Stimulated activated CD4-positive, alpha-beta T cell treated with anti-CD3 and anti-CD28 coated beads, Interleukin-4, amount 100 ng/mL, for 48 hours (primary cell): Measurements from ENCODE around the gene DNAI2.

Source experiments
- DNase-seq, 2 donors: peaks; one replicate each; pipeline ENCODE4 v3.0.0-alpha.2; 2020; ENCODE audit warnings: low read depth in 2 of 2

DNAI2 gene, protein sequence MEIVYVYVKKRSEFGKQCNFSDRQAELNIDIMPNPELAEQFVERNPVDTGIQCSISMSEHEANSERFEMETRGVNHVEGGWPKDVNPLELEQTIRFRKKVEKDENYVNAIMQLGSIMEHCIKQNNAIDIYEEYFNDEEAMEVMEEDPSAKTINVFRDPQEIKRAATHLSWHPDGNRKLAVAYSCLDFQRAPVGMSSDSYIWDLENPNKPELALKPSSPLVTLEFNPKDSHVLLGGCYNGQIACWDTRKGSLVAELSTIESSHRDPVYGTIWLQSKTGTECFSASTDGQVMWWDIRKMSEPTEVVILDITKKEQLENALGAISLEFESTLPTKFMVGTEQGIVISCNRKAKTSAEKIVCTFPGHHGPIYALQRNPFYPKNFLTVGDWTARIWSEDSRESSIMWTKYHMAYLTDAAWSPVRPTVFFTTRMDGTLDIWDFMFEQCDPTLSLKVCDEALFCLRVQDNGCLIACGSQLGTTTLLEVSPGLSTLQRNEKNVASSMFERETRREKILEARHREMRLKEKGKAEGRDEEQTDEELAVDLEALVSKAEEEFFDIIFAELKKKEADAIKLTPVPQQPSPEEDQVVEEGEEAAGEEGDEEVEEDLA

DNA sequence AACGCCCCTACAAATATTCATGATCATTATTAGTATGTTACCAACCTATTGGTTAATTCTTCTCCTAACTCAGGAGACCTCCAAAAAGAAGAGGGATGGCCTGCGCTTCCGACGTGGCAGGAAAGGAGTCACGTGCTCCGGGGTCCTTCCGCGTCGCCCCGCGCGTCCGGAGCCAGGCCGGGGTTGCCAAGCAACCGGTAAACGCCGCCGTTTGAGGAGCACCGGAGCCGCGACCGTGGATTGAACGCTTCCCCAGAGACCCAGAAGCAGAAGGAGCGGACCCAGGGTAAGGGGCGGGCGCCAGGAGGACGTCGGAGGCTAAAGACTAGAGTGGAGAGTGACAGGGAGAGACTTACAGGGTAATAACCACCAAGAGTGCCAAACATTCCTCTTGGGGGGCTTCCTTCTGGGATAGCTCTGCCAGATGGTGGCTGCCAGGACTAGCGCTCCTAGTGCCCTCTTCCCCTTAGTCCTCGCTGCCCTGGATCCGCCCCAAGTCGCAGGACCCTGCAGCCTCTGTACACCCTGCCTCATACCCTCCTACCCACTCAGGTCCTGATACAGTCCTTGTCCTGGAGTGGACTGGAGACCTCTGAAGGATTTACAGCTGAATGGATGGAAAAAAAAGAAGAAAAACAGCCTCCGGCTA is at the start of gene DNAI2:
DNAI2 (plus strand) TSS at position 175 of the 649 bp plus-strand sequence. CDS start 7,584 bp downstream, outside the sequence.
- no peak for DNase-seq

DNA sequence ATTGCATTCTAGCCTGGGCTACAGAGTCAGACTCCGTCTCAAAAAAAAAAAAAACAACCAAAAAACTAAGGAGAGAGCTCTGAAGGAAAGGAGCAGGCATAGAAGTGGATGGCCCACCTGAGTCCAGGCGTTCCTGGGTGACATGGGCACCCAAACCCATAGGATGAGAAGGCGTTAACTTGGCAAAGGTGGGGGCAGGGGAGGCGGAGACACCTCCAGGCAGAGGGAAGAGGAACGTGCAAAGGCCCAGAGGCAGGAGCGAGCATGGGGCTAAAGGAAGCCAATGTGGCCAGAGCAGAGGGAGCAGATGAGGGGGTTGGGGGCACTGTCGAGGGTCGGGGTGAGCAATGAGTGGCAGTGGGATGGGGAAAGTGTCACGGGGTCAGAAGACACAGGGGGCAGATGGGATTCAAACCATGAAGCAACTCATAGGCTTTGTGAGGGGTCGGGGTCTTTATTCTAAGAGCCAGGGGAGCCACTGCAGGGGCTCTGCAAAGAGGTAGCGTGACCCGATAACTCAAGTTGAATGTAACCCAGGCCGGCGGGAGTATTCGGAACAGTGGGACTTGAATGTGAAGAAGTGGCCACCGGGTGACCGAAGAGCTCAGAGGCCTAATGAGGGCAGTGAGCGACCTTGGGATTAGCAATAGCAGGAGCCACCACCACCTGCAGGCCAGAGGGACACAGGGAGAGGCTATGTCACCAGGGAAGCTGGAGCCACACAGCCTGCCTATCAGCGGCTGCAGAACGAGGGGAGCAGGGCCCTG is 48.9 kb upstream of the DNAI2 start:
- no peak for DNase-seq

DNA sequence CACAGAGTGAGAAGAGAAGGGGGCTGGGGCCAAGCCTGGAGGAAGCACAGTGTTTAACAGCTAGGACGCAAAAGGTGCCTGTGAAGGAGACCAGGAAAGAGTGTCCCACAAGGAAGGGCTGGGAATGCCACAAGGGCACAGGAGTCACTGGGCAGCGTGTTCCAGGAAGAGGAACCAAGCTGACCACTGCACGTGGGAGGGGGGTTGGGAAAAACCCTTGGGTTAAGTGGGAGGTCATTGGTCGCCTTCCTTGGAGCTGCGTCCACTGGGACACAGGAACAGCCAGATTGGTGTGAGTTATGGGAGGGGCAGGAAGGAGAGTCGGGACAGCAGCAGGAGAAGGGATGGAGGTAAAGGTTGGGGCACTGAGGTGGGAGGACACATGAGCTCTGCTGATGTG is 47.8 kb upstream of the DNAI2 start:
- no peak for DNase-seq

DNA sequence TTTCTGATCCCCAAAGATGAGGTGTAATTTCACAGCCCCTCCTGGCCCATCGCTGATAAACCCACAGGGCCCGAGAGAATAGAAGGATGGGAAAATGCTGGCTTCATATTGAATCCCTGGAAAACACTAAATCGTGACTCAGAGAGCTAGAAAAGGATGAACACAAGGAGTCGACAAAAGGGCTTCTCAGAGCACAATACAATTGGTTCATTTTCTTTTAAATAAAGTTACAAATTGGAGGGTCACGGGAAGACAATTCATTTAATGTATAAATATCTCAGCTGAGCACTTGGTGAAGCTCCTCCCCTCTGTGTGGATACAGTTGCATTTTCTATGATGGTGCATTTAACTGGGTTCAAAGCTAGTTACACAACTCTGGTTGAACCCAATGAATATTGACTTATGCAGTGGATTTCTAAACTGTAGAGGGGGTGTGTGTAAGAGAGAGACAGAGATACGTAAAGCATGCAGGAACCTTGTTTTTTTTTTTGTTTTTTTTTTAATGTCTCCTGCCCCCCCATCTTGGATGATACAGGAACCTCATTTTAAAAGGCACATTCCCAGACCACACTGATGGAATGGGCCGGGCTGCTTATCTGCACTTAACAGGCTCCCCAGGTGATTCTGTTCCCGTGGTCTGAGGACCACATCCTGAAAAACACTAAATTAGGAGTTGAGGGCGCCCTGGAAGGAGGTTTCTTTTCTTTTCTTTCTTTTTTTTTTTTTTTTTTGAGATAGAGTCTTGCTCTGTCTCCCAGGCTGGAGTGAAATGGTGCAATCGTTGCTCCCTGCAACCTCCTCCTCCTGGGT is 46.6 kb upstream of the DNAI2 start:
- DNase-seq, result no peak

DNA sequence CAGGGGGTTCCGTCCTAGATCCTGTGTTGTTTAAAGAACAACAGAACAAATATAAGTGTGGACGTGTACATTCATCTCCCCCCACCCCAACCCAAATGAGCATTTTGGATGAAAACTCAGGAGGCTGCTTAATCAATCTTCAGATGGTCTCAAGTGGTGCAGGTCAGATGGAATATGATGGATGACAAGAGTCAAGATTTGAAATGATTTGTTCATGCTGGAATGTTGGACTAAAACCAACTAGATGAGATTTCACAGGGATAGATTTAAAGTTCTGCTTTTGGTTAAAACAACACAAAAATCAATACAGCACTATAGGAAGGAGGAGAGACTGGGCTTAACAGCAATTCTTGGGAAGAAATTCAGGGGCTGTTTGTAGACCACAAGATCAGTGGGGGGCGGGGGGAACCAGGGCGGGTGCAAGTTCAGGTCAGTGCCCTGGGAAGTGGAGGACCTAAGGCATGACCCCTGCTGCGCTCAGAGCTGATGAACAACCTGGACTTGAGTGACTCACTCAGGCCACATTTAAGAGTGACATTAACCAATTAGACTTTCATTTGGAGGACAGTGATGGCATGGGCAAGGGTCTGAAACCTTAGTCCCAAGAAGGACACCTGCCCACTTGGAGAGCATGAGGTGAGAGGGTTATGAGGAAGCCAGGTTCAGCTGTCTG is 45.6 kb upstream of the DNAI2 start:
- DNase-seq, result no peak

DNA sequence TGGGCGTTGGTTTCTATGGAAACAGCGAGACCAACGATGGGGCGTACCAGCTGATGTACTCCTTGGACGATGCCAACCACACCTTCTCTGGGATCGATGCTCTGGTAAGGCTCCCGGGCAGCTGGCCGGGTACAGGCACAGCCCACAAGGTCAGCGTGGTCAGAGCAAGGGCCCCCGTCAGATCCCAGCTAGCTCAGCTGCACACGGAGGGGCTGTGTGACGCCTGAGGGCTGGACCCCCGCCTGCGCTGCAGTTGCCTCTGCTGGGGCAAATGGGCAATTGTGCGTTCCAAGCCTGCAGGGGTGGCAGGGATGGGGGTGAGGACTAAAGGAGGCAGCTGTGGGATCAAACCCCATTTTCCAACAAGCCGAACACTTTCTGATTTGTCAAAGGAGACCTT is 43.1 kb upstream of the DNAI2 start:
- DNase-seq, result no peak

DNA sequence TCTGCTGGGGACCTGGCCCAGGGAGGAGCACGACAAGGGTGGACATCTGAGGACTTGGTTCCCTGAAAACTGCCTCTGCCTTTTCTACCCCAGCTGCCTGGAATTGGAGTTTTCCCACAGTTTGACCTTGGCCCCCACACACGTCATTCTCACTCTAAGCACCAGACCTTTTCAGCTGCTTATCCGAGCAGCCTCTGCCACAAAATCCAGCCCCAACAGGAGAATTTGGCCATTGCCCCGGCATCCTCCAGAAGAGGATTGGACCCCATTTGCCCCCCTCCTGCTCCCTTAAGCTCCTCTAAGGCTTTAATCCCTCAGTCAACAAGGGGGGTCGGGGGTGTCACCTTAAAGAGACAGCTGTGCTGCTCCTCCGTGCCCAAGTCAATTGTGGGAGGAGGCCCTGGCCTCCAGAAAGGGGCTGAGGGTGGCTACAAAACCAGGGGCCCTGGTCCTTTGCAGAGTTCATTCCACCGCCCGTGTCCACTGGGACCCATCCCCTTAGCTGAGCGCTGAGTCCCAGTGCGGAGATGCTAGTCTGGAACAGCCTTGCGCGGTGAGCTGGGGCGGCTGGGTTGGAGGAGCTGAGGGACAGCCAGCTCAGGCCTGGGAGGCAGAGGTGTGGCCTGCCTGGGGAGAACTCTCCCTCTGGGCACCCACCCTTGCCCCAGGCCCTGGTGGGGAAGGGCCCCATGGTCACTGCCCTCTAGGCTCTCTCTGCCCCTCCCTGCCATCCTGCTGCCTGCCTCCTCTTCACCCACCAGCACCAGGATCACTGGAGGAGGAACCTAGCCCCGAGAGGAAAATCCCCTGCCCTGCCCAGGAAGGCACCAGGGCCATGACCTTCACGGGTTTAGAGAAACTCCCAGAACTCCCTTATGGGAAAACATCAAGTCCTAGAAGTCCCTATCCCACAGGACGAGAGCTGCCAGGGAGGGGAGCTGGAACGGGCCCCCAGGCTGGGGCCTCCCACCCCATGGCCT is 41.8 kb upstream of the DNAI2 start:
- no peak for DNase-seq

DNA sequence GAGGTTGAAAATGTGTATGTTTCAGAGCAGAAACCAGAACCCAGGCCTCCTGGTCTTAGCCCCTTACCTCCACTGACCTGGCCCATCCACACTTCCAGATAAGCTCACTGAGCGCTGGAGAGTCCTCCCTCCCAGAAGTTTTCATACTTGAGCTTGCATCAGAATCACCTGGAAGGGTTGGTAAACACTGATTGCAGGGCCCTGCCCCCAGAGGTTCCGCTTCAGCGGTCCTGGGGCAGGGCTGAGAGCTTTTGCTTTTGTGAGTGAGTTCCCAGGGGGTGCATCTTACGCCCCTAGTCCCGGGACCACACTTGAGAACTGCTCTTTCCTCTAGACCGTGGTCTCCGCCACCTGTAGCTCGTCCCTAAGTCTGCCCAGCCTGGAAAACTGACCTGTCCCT is 40.1 kb upstream of the DNAI2 start:
- no peak for DNase-seq

DNA sequence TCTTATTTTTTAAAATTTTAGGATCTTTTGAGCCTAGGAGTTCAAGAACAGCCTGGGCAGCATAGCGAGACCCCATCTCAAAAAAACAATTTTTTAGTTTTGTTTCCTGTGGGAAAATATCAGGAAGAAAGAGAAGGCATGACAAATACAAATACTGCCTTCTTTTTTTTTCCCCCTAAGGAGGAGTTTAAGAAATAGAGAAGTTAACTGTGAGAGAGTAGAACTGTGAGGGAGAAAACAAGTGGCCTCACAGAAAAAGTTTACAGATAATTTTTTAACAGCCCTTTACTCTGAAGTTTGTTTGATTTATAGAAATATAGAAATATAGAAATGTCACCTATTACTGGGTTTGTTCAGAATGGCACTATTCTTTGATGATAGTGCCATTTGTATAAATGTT is 39.5 kb upstream of the DNAI2 start:
- no peak for DNase-seq

DNA sequence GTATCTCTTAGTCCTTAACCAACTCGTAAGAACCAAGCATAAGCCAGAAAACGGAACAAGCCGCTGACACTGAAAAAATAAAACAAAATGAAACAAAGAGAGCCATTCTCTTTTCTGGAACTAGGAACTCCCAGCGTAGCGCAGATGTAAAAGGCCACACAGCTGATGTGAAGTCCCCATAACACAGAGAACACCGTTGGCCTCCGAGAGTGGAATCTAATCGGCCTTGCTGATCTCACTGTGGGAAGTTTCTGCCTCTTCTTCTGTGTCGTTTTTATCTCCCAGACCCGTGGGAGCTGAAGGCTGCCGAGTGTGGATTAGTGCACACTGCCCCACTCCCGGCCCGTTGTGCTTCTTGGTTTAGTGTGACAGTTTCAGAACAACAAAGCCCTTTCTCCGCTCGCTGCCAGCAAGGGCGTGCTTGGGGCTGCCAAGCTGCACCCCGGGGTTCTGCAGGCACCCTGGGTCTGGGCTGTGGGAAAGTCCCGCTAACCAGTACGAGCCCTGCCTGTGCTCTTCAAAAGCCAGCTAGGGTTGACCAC is 38.9 kb upstream of the DNAI2 start:
- DNase-seq, result no peak

DNA sequence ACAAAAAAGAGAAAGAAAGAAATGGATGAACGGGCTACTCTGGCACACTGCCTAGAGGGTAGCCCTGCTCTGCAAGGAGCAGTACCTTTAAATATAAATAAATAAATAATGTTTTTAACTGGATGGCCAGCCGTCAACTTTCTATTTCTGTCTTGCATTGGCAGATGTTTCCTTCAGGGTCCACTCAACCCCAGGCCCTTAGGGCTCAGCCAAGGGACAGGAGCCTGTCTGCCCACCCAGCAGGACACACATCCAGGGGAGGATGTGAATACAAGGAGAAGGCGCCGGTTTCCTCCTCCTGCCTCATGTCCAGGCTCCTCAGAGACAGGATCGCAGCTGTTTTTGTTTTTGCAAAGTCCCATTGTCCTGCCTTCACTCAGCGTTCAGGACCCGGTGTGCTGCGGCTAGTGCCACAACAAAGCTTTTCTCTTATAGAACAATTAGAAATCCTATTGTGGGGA is 38.1 kb upstream of the DNAI2 start:
- no peak for DNase-seq

DNA sequence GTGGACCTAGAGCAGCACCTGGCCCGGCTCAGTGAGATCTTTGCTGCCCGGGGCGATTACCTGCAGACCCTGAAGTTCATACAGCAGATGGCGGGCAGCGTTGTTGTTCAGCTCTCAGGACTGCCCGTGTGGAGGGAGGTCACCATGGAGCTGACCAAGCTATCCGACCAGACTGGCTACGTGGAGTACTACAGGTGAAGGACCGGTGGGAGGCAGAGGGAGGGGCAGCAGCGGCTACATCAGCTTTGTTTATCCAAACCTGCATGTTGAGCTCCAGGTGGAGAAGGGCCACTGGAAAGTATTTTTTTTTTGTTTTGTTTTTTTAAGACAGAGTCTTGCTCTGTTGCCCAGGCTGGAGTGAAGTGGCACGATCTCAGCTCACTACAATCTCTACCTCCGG is 36.7 kb upstream of the DNAI2 start:
- no peak for DNase-seq

DNA sequence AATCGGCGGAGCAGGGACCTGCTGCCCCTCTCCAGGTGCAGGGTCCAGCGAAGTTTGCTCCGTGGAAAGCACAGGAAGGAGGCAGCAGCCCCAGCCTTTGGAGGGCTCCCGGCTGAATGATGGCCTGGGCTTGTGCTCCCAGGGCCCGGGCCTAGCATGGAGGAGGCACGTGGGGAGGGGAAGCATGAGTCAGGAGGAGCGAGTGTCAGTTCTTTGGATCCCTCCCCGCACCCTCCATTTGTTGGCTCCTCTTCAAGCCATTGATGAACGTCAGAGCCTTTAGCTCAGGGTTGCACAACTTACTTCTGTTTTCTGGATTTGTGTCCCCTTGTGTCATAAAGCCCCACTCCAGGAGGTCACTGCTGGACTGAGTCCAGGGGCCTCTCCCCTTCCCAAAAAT is 34.9 kb upstream of the DNAI2 start:
- DNase-seq, result no peak

DNA sequence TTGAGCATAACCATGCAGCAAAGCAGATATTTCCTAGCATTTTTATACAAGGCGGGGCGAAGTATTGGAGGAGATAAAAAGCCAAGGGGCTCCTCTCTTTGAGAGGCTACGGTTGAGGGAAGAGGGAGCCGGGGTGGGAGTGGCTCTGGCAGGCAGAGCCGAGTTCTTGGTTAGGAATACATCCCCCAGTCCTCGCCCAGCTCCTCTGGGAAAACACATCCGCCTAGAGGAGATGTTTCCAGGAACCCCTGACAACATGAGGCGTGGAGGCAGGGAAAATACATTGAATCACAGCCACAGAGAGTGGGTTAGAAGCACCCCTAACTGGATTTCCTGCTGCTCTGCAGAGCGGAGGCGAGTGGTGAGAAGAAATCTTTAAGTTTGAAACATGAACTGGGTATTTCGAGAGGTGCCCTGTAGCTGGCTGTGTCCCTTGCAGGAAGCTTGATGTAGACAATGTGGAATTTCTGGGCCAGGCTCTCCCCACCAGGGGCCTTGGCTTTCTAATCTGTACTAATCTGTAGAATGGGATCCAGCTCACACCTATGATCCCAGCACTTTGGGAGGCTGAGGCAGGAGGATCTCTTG is 33.3 kb upstream of the DNAI2 start:
- DNase-seq, result no peak

DNA sequence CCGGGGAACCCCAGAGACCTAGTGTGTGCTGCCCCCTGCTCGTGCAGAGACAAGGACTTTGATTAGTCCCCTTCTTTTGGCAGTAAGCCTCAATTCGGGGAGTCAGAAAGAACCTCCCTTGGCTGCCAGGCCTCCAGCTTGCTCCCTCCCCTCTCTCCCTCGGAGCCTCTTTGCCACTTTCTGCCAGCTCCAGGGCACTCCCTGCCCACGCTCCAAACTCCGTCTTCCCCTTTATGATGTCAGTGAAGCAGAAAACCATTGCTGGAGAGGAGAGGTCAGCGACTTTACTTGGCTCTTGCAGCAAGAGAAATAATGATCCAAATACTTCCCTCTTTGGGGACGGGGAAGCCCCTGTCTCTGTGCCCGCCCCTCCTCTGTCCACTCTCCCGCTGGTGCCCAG is 32.6 kb upstream of the DNAI2 start:
- no peak for DNase-seq

DNA sequence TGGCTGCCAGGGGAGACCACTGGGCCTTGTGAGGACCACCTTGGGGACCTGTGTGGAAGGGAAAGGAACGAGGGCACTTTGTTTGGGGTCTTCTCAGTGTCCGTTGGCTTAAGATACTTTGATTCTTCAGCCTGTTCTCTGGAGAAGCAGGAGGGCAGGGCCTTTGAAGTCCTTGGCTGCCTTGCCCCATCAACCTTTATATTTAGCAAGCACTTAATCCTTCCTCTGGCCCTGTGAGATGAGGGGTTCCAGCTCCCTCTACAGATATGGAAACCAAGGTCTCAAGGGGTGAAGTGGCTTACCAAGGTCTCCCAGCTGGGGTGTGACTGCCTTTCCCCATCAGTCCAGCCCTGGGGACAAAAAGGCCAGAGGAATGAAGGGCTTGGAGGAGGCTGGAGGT is 32.2 kb upstream of the DNAI2 start:
- no peak for DNase-seq

DNA sequence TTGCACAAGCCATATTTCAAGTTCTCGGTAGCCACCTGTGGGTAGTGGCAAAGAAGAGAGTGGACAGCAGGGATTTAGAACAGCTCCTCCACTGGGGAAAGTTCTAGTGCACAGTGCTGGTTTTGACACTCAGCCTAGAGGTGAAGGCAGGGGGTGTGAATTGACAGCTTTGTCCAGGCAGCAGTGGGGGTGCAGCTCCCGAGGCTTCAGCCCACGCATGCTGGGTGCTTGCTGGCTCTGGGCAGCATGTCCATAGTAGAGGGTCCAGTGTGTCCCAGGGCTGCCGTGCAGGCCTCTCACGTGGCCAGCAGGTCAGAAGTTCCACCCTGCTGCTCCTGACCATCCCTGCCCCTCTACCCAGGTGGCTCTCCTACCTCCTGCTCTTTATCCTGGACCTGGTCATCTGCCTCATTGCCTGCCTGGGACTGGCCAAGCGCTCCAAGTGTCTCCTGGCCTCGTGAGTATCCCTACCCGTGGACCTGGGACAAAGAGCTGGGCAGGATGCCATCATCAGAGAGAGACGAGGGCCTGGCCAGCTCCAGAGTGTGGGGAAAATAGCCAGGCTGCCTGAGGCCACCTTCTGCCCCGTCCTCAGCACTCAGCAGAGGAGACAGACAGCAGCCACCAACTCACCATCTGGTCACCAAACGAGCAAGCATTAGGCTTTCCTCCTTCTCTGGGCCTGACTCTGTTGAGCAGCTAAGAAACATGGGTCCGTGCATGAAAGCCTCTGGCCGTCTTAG is 30.9 kb upstream of the DNAI2 start:
- DNase-seq, result no peak

DNA sequence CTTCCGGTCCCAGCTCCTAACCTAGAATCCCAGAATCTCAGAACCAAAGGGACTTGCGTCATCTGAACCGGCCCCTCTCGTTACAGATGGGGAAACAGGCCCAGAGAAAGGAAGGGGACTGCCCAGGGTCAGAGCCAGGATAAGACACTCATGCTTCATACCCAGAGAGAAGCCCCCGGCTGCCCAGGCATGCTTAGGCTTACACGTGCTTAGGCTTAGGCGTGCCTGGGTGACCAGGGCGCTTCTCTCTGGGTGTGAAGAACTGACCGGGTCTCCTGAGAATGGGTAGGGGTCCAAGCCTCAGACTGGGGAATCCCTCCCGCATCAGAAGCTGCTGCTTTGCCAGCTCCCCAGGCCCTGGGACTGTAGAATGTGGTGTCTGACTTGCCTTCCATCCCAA is 29.9 kb upstream of the DNAI2 start:
- DNase-seq, result no peak
